SK-N-SH treated with all-trans-retinoic acid at 6 μM for 48 hours (cell line): ENCODE data around the gene ZNF765.

ENCODE experiments used
- ATAC-seq: fragments of 200-7000 bp; cut with Tn5 transposase; 3 replicates; pipeline ENCODE4 v1.9.1; 2020; ENCODE audit warnings: mild to moderate bottlenecking, moderate library complexity
- ARNTL ChIP-seq: fragments of 450-650 bp; formaldehyde crosslinking; IDR thresholded peaks from 2 replicates; pipeline ENCODE4 v1.5.0; 2020; ENCODE audit warnings: low read depth, mild to moderate bottlenecking, moderate library complexity, borderline replicate concordance
- BACH2 ChIP-seq: fragments of 250-450 bp; sonication (Bioruptor Pico); IDR thresholded peaks from 2 replicates; pipeline ENCODE4 v1.9.0; 2021; ENCODE audit warnings: mild to moderate bottlenecking, borderline replicate concordance
- CSDC2 ChIP-seq: fragments of 250-450 bp; sonication (Bioruptor Pico); IDR thresholded peaks from 2 replicates; pipeline ENCODE4 v1.5.0; 2020; ENCODE audit warnings: mild to moderate bottlenecking, moderate library complexity
- ESRRG ChIP-seq: fragments of 250-450 bp; sonication (Bioruptor Pico); IDR thresholded peaks from 2 replicates; pipeline ENCODE4 v1.6.1; 2021; ENCODE audit warnings: mild to moderate bottlenecking
- ISL1 ChIP-seq: fragments of 250-450 bp; sonication (Bioruptor Pico); IDR thresholded peaks from 2 replicates; pipeline ENCODE4 v2.1.2; 2022; ENCODE audit warnings: mild to moderate bottlenecking, moderate library complexity
- OSR1 ChIP-seq: fragments of 250-450 bp; sonication (Bioruptor Pico); IDR thresholded peaks from 2 replicates; pipeline ENCODE4 v1.8.0; 2022; ENCODE audit warnings: moderate library complexity, mild to moderate bottlenecking, inconsistent platforms
- PPARA ChIP-seq: fragments of 250-450 bp; sonication (Bioruptor Pico); IDR thresholded peaks from 2 replicates; pipeline ENCODE4 v1.5.0; 2020; ENCODE audit warnings: mild to moderate bottlenecking, borderline replicate concordance
- RARB ChIP-seq: fragments of 250-450 bp; sonication (Bioruptor Pico); IDR thresholded peaks from 2 replicates; pipeline ENCODE4 v1.8.0; 2021; ENCODE audit warnings: mild to moderate bottlenecking, moderate library complexity
- SNAI2 ChIP-seq: fragments of 250-450 bp; sonication (Bioruptor Pico); IDR thresholded peaks from 2 replicates; pipeline ENCODE4 v1.5.0; 2020; ENCODE audit warnings: mild to moderate bottlenecking, moderate library complexity
- TCF4 ChIP-seq: fragments of 250-450 bp; sonication (Bioruptor Pico); IDR thresholded peaks from 2 replicates; pipeline ENCODE4 v1.8.0; 2021; ENCODE audit warnings: mild to moderate bottlenecking, moderate library complexity, borderline replicate concordance
- TOX ChIP-seq: fragments of 250-450 bp; sonication (Bioruptor Pico); IDR thresholded peaks from 2 replicates; pipeline ENCODE4 v1.8.0; 2021; ENCODE audit warnings: mild to moderate bottlenecking, moderate library complexity, borderline replicate concordance
- ZFP3 ChIP-seq: fragments of 250-450 bp; sonication (Bioruptor Pico); IDR thresholded peaks from 2 replicates; pipeline ENCODE4 v1.5.0; 2020; ENCODE audit warnings: mild to moderate bottlenecking, moderate library complexity
- ZFP30 ChIP-seq: fragments of 450-650 bp; formaldehyde crosslinking; IDR thresholded peaks from 2 replicates; pipeline ENCODE4 v1.5.0; 2022; ENCODE audit warnings: mild to moderate bottlenecking, moderate library complexity
- ZNF565 ChIP-seq: fragments of 450-650 bp; formaldehyde crosslinking; conservative IDR thresholded peaks from 2 replicates; pipeline ENCODE4 v1.5.0; 2020; ENCODE audit warnings: low read depth, mild to moderate bottlenecking, moderate library complexity
- ZNF70 ChIP-seq: fragments of 450-650 bp; formaldehyde crosslinking; IDR thresholded peaks from 2 replicates; pipeline ENCODE4 v1.5.0; 2020; ENCODE audit warnings: mild to moderate bottlenecking, moderate library complexity
- ZNF8 ChIP-seq: fragments of 450-650 bp; formaldehyde crosslinking; IDR thresholded peaks from 2 replicates; pipeline ENCODE4 v1.5.0; 2020; ENCODE audit warnings: mild to moderate bottlenecking, moderate library complexity
- TF ChIP-seq, protein P1 (sequence below): fragments of 250-450 bp; sonication (Bioruptor Pico); IDR thresholded peaks from 2 replicates; pipeline ENCODE4 v1.5.0; 2020; ENCODE audit warnings: mild to moderate bottlenecking, moderate library complexity
- TF ChIP-seq, protein P2 (sequence below): fragments of 250-450 bp; sonication (Bioruptor Pico); IDR thresholded peaks from 2 replicates; pipeline ENCODE4 v1.8.0; 2020; ENCODE audit warnings: mild to moderate bottlenecking, moderate library complexity, borderline replicate concordance
- TF ChIP-seq, protein P3 (sequence below): fragments of 250-450 bp; sonication (Bioruptor Pico); IDR thresholded peaks from 2 replicates; pipeline ENCODE4 v1.5.1; 2020; ENCODE audit warnings: low read depth, mild to moderate bottlenecking, moderate library complexity
- TF ChIP-seq, protein P4 (sequence below): fragments of 250-450 bp; sonication (Bioruptor Pico); IDR thresholded peaks from 2 replicates; pipeline ENCODE4 v1.8.0; 2021; ENCODE audit warnings: low read depth, mild to moderate bottlenecking, moderate library complexity, borderline replicate concordance
- TF ChIP-seq, protein P5 (sequence below): fragments of 250-450 bp; sonication (Bioruptor Pico); IDR thresholded peaks from 2 replicates; pipeline ENCODE4 v1.5.1; 2021; ENCODE audit warnings: mild to moderate bottlenecking, moderate library complexity

ZNF765 gene

DNA sequence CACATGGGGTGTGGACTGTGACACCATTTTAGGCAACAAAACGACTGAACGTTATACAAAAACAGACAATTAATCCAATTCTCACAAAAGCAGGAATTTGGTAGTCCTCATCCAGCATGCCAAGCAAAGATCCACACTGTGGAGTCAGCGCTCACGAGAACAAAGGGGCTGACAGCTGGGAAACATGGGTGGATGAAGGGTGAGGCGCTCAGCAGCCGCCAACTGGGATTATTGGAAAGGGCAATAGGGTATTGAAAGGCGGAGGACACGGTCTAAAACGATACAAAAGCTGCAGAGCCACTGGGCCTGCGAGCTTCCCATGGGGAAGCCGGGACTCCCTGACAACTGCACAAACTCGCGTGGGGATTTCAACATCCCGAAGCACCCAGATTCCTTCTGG, 67.9 kb downstream of the ZNF765 start:
- TF ChIP-seq, protein P1, sequence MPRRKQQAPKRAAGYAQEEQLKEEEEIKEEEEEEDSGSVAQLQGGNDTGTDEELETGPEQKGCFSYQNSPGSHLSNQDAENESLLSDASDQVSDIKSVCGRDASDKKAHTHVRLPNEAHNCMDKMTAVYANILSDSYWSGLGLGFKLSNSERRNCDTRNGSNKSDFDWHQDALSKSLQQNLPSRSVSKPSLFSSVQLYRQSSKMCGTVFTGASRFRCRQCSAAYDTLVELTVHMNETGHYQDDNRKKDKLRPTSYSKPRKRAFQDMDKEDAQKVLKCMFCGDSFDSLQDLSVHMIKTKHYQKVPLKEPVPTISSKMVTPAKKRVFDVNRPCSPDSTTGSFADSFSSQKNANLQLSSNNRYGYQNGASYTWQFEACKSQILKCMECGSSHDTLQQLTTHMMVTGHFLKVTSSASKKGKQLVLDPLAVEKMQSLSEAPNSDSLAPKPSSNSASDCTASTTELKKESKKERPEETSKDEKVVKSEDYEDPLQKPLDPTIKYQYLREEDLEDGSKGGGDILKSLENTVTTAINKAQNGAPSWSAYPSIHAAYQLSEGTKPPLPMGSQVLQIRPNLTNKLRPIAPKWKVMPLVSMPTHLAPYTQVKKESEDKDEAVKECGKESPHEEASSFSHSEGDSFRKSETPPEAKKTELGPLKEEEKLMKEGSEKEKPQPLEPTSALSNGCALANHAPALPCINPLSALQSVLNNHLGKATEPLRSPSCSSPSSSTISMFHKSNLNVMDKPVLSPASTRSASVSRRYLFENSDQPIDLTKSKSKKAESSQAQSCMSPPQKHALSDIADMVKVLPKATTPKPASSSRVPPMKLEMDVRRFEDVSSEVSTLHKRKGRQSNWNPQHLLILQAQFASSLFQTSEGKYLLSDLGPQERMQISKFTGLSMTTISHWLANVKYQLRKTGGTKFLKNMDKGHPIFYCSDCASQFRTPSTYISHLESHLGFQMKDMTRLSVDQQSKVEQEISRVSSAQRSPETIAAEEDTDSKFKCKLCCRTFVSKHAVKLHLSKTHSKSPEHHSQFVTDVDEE (CRISPR knock-in tag) = no peak
- TF ChIP-seq, protein P2, sequence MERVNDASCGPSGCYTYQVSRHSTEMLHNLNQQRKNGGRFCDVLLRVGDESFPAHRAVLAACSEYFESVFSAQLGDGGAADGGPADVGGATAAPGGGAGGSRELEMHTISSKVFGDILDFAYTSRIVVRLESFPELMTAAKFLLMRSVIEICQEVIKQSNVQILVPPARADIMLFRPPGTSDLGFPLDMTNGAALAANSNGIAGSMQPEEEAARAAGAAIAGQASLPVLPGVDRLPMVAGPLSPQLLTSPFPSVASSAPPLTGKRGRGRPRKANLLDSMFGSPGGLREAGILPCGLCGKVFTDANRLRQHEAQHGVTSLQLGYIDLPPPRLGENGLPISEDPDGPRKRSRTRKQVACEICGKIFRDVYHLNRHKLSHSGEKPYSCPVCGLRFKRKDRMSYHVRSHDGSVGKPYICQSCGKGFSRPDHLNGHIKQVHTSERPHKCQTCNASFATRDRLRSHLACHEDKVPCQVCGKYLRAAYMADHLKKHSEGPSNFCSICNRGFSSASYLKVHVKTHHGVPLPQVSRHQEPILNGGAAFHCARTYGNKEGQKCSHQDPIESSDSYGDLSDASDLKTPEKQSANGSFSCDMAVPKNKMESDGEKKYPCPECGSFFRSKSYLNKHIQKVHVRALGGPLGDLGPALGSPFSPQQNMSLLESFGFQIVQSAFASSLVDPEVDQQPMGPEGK (CRISPR knock-in tag) = no peak
- TF ChIP-seq ZFP3 (CRISPR knock-in tag) (no peak), ESRRG (no peak), RARB (CRISPR knock-in tag) (no peak), SNAI2 (CRISPR knock-in tag) (no peak), ZNF8 (CRISPR knock-in tag) (no peak), ARNTL (CRISPR knock-in tag) (no peak), ZFP30 (CRISPR knock-in tag) (no peak), OSR1 (no peak), ZNF565 (no peak)

DNA sequence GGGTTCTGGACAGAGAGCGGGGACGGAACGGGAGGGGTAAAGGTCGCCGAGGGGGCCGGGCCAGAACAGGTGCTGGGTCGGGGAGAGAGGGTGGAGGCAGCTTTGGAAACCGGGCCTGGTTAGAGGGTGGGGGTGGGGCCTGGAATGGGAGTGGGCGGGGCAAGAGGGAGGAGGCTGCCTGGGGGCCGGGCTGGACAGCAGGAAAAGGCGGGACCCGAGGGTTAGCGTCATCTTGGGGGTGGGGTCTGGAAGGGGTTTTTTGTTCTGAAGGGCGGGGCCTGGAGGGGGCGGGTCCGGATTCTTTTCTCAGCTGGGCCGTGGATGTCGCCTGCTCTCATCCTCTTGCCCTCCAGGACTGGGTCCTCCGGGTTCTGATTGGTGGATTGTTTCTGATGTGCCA, 68.3 kb downstream of the ZNF765 start:
- ATAC-seq = no peak

More for the DNA sequence above, 67.9 kb downstream of the ZNF765 start:
- ATAC-seq = no peak

DNA sequence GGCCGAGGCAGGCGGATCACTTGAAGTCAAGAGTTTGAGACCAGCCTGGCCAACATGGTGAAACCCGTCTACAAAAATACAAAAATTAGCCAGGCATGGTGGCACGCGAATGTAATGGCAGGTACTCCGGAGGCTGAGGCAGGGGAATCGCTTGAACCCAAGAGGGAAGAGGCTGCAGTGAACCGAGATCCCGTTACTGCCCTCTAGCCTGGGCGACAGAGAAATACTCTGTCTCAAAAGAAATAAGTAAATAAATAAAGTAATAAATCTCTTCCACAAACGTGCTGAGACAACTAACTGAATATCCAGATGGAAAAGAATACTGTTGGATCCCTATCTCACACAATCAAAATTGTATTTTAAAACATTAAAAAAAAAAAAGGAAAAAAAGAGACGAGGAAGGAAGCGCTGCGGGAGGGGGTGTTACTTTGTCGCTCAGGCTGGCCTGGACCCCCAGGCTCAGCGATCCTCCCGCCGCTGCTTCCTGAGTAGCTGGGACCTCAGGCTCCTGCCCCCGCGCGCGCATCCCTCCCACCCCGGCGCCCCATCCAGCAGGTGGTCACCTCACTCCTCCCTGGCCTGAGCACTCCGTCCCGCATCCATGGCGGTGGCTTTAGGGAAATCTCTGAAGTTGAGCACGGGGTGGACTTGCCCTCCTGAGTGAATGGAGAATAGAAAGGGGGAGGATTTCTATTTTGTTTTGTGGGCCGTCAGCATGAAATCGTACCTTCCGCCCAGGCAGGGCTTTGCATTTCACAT, 72.0 kb downstream of the ZNF765 start:
- peak; percentile 51; the same call in 2 of the 3 replicates for ATAC-seq
- no peak for TF ChIP-seq TOX (CRISPR knock-in tag)
- no peak for TF ChIP-seq CSDC2 (CRISPR knock-in tag)
- TF ChIP-seq RARB (CRISPR knock-in tag) = no peak
- TF ChIP-seq, protein P3, sequence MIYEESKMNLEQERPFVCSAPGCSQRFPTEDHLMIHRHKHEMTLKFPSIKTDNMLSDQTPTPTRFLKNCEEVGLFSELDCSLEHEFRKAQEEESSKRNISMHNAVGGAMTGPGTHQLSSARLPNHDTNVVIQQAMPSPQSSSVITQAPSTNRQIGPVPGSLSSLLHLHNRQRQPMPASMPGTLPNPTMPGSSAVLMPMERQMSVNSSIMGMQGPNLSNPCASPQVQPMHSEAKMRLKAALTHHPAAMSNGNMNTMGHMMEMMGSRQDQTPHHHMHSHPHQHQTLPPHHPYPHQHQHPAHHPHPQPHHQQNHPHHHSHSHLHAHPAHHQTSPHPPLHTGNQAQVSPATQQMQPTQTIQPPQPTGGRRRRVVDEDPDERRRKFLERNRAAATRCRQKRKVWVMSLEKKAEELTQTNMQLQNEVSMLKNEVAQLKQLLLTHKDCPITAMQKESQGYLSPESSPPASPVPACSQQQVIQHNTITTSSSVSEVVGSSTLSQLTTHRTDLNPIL (CRISPR knock-in tag) = no peak
- no peak for TF ChIP-seq ISL1 (CRISPR knock-in tag)
- TF ChIP-seq, protein P2 (CRISPR knock-in tag) = no peak
- no peak for TF ChIP-seq ESRRG
- no peak for TF ChIP-seq PPARA (CRISPR knock-in tag)
- TF ChIP-seq SNAI2 (CRISPR knock-in tag) = no peak
- TF ChIP-seq, protein P4, sequence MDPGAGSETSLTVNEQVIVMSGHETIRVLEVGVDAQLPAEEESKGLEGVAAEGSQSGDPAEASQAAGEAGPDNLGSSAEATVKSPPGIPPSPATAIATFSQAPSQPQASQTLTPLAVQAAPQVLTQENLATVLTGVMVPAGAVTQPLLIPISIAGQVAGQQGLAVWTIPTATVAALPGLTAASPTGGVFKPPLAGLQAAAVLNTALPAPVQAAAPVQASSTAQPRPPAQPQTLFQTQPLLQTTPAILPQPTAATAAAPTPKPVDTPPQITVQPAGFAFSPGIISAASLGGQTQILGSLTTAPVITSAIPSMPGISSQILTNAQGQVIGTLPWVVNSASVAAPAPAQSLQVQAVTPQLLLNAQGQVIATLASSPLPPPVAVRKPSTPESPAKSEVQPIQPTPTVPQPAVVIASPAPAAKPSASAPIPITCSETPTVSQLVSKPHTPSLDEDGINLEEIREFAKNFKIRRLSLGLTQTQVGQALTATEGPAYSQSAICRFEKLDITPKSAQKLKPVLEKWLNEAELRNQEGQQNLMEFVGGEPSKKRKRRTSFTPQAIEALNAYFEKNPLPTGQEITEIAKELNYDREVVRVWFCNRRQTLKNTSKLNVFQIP (CRISPR knock-in tag) = no peak
- TF ChIP-seq OSR1 = no peak
- TF ChIP-seq ZFP30 (CRISPR knock-in tag) = no peak
- no peak for TF ChIP-seq TCF4 (CRISPR knock-in tag)
- TF ChIP-seq, protein P5, sequence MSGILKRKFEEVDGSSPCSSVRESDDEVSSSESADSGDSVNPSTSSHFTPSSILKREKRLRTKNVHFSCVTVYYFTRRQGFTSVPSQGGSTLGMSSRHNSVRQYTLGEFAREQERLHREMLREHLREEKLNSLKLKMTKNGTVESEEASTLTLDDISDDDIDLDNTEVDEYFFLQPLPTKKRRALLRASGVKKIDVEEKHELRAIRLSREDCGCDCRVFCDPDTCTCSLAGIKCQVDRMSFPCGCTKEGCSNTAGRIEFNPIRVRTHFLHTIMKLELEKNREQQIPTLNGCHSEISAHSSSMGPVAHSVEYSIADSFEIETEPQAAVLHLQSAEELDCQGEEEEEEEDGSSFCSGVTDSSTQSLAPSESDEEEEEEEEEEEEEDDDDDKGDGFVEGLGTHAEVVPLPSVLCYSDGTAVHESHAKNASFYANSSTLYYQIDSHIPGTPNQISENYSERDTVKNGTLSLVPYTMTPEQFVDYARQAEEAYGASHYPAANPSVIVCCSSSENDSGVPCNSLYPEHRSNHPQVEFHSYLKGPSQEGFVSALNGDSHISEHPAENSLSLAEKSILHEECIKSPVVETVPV = no peak
- TF ChIP-seq, protein P1 (CRISPR knock-in tag) = no peak
- no peak for TF ChIP-seq ZNF565
- no peak for TF ChIP-seq ZFP3 (CRISPR knock-in tag)
- no peak for TF ChIP-seq BACH2
- TF ChIP-seq ZNF70 (CRISPR knock-in tag) = no peak
- TF ChIP-seq ZNF8 (CRISPR knock-in tag) = no peak

More for the DNA sequence above, 68.3 kb downstream of the ZNF765 start:
- no peak for TF ChIP-seq ISL1 (CRISPR knock-in tag)
- TF ChIP-seq, all 23 proteins: peak for 0
